ENCODE measurements around the gene RUBCNL.

DNA sequence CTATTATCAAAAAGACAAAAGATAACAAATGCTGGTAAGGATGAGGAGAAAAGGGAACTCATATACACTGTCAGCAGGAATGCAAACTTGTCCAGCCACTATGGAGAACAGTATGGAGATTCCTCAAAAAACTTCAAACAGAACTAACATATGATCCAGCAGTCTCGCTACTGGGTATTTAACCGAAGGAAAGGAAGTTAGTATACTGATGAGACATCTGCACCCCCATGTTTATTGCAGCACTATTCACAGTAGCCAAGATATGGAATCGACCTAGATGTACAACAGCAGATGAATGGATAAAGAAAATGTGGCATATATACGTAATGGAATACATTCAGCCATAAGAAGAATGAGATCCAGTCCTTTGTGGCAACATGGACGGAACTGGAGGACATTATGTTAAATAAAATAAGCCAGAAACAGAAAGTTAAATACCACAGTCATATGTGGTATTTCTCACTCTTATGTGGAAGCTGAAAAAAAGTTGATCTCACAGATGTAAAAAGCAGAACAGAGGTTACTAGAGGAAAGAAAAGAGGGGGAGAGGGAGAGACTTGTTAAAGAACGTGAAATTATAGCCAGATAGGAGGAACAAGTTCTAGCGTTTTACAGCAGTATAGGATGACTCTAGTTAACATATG is 83.2 kb downstream of the RUBCNL start:
- TF ChIP-seq, protein P1, sequence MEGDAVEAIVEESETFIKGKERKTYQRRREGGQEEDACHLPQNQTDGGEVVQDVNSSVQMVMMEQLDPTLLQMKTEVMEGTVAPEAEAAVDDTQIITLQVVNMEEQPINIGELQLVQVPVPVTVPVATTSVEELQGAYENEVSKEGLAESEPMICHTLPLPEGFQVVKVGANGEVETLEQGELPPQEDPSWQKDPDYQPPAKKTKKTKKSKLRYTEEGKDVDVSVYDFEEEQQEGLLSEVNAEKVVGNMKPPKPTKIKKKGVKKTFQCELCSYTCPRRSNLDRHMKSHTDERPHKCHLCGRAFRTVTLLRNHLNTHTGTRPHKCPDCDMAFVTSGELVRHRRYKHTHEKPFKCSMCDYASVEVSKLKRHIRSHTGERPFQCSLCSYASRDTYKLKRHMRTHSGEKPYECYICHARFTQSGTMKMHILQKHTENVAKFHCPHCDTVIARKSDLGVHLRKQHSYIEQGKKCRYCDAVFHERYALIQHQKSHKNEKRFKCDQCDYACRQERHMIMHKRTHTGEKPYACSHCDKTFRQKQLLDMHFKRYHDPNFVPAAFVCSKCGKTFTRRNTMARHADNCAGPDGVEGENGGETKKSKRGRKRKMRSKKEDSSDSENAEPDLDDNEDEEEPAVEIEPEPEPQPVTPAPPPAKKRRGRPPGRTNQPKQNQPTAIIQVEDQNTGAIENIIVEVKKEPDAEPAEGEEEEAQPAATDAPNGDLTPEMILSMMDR (conservative IDR thresholded peaks at IDR 0.05; ENCODE audit: low read depth in 2 of 2): no peak
- TF ChIP-seq POLR2AphosphoS5 (IDR thresholded peaks at IDR 0.05; ENCODE audit: low read depth) (no peak), CREB1 (CRISPR knock-in tag; IDR thresholded peaks at IDR 0.05; ENCODE audit: low read depth) (no peak)
- TF ChIP-seq, protein P2, sequence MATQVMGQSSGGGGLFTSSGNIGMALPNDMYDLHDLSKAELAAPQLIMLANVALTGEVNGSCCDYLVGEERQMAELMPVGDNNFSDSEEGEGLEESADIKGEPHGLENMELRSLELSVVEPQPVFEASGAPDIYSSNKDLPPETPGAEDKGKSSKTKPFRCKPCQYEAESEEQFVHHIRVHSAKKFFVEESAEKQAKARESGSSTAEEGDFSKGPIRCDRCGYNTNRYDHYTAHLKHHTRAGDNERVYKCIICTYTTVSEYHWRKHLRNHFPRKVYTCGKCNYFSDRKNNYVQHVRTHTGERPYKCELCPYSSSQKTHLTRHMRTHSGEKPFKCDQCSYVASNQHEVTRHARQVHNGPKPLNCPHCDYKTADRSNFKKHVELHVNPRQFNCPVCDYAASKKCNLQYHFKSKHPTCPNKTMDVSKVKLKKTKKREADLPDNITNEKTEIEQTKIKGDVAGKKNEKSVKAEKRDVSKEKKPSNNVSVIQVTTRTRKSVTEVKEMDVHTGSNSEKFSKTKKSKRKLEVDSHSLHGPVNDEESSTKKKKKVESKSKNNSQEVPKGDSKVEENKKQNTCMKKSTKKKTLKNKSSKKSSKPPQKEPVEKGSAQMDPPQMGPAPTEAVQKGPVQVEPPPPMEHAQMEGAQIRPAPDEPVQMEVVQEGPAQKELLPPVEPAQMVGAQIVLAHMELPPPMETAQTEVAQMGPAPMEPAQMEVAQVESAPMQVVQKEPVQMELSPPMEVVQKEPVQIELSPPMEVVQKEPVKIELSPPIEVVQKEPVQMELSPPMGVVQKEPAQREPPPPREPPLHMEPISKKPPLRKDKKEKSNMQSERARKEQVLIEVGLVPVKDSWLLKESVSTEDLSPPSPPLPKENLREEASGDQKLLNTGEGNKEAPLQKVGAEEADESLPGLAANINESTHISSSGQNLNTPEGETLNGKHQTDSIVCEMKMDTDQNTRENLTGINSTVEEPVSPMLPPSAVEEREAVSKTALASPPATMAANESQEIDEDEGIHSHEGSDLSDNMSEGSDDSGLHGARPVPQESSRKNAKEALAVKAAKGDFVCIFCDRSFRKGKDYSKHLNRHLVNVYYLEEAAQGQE (IDR thresholded peaks at IDR 0.05; ENCODE audit: unreplicated experiment): no peak
